ENCODE data around the gene TBL1Y. TPM values are rescaled to one million over a fixed set of nuclear protein-coding genes. Genes with fewer than 3 reads are reported as not detected.
"Not testable (repeated sequence)": the region's sequence is repeated elsewhere in the genome, so short reads cannot be mapped to it uniquely, and the experiment has no call there.

The TBL1Y gene
- total RNA-seq, 3 donors from 2014 or later, result 3.0 TPM; not detected in 2

DNA sequence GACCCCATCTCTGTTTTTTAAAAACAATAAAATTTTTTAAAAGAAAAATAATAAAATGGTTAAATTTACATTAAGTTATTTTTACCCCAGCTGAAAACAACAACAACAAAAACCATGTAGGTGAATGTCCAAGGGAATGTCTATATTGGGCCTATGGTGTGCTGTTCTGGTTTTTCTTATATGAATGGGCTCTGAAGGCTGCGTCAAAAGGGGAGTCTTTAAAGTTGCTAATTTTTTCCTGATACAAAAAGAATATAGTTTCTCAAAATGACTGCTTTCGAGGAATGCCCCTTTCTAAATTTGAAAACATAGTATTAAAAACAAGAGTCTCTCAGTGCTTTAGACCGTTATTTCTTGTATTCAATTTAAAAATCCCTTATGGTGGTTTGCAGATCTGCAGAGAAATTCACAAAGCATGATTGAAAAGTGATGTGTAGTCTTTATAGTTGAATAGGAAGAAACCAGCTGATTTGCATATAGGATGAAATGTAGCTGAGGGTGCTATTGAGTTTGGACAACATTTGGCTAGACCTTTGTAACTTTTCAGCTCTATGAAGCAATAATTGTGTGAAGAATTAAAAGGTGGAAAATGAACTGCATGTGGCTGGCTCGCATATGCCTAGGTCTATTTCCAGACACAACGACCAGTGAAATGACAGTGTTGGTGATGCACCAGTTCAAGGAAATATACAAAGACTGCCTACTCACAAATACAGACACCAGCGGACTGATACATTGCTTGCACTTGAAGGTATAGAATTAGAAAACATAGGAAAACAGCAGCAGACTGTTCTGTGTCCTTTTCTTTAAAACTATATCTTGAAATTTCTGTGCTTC lies 107.0 kb downstream of the TBL1Y start:
- no peak overlapping the region for H3K4me3 ChIP-seq
- no peak overlapping the region for H3K27ac ChIP-seq
- no peak for DNase-seq (ENCODE audit: low spot score in 2 of 2)
- intact Hi-C loops (cut with DNase I; ENCODE audit: low total_unique reads), result no loop called here
- TF ChIP-seq POLR2AphosphoS5 (IDR thresholded peaks at IDR 0.05), result no peak
- no peak for TF ChIP-seq POLR2A (IDR thresholded peaks at IDR 0.05)
- no peak for TF ChIP-seq CTCF (IDR thresholded peaks at IDR 0.05)
- no peaks in the 10 kb centered on the region for H3K27me3 ChIP-seq
- H3K4me1 ChIP-seq, result no peaks in the 10 kb centered on the region
- no peaks in the 10 kb centered on the region for H3K9me3 ChIP-seq
- no peaks in the 10 kb centered on the region for H3K36me3 ChIP-seq

DNA sequence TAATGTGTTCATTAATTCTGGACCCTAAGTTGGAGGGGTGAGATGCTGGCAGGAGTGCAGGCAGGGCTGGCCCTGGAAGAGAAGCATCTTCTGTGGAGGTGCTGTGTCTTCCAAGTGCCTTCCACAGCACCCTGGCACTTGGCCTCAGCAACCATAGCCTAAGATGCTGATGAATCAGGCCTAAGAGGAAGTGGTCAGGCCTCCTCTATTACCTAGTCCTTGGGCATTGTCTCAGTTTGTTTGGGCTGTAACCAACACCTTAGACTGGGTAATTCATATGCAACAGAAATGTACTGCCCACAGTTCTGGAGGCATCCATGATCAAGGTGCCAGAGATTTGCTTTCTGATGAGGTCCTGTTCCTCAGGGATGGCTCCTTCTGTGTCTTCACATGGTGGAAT lies 128.5 kb downstream of the TBL1Y start:
- TF ChIP-seq POLR2AphosphoS5 (IDR thresholded peaks at IDR 0.05) (no peak), CTCF (IDR thresholded peaks at IDR 0.05) (no peak), POLR2A (IDR thresholded peaks at IDR 0.05) (no peak)
- no peaks in the 10 kb centered on the region for H3K9me3 ChIP-seq

GRCh38 chrY:7040662-7041061 lies 130.2 kb downstream of the TBL1Y start:
- Histone ChIP-seq H3K36me3 (no peaks in the 10 kb centered on the region), H3K4me3 (no peak overlapping the region), H3K9me3 (no peaks in the 10 kb centered on the region), H3K27me3 (no peaks in the 10 kb centered on the region), H3K27ac (no peak overlapping the region), H3K4me1 (no peaks in the 10 kb centered on the region)
- no peak for DNase-seq (ENCODE audit: low spot score in 2 of 2)
- TF ChIP-seq POLR2A (IDR thresholded peaks at IDR 0.05) (no peak), CTCF (IDR thresholded peaks at IDR 0.05) (no peak), POLR2AphosphoS5 (IDR thresholded peaks at IDR 0.05) (no peak)
- intact Hi-C loops (cut with DNase I; ENCODE audit: low total_unique reads), result no loop called here

More for the DNA sequence above, 128.5 kb downstream of the TBL1Y start:
- H3K27me3 ChIP-seq, result no peaks in the 10 kb centered on the region
- H3K4me1 ChIP-seq, result no peaks in the 10 kb centered on the region
- no peak overlapping the region for H3K27ac ChIP-seq
- no peak overlapping the region for H3K4me3 ChIP-seq
- intact Hi-C loops (cut with DNase I; ENCODE audit: low total_unique reads), result no loop called here
- no peak for DNase-seq (ENCODE audit: low spot score in 2 of 2)
- no peaks in the 10 kb centered on the region for H3K36me3 ChIP-seq

DNA sequence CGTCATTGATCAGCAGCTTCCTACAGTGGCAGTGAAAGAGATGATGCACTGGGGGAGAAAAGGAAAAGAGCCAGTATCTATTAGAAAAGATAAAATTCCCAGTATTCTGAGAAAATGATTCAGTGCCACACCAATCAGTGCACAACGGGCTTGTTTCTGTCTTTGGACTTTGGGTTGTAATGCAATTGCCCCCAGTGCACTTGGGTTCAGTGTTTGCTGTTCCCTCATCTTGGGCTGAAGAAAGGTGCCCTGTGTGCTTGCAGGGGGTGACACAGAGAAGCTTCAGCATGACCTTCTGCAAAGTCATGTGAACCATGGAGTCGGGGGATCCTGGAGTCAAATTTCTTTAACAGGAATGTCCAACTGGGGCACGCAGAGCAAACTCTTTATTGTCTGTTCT lies 131.5 kb downstream of the TBL1Y start:
- Histone ChIP-seq H3K4me3 (no peak overlapping the region), H3K9me3 (no peaks in the 10 kb centered on the region), H3K36me3 (no peaks in the 10 kb centered on the region), H3K4me1 (no peaks in the 10 kb centered on the region), H3K27ac (no peak overlapping the region), H3K27me3 (no peaks in the 10 kb centered on the region)
- intact Hi-C loops (cut with DNase I; ENCODE audit: low total_unique reads), result no loop called here
- TF ChIP-seq POLR2A (IDR thresholded peaks at IDR 0.05), result no peak
- no peak for TF ChIP-seq POLR2AphosphoS5 (IDR thresholded peaks at IDR 0.05)
- TF ChIP-seq CTCF (IDR thresholded peaks at IDR 0.05), result no peak
- no peak for DNase-seq (ENCODE audit: low spot score in 2 of 2)

DNA sequence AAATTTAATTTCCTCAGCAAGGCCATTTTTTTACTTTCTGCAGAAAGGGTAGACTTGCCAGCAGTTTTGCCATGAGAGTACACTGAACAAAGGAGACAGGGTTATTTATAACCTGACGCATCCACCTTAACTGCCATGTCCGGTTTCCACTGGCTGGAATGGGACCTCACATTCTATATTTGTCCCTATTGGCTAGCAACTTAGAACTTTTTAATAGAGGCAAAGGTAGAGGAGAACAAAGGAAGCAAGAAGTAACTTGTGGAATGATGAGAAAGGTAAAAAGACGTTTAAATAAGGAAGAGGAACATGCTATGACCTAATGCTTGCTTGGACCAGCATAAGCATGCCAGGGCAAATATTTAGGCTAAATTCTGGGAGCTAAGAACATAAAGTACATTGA lies 142.0 kb downstream of the TBL1Y start:
- H3K27me3 ChIP-seq; intact Hi-C loops (cut with DNase I; ENCODE audit: low total_unique reads); H3K27ac ChIP-seq; H3K9me3 ChIP-seq; DNase-seq (ENCODE audit: low spot score in 2 of 2); H3K36me3 ChIP-seq; H3K4me3 ChIP-seq; H3K4me1 ChIP-seq: not testable (repeated sequence)
